ENCODE measurements around the gene MMP25. TPM values are rescaled to one million over a fixed set of nuclear protein-coding genes. Genes with fewer than 3 reads are reported as not detected.

MMP25 gene
- total and polyA plus RNA-seq, 9 of the 15 experiments (the other 6 are each of a cell fraction or from before 2014, with no cell fraction given), result 0.03 to 0.04 TPM; not detected in 7

DNA sequence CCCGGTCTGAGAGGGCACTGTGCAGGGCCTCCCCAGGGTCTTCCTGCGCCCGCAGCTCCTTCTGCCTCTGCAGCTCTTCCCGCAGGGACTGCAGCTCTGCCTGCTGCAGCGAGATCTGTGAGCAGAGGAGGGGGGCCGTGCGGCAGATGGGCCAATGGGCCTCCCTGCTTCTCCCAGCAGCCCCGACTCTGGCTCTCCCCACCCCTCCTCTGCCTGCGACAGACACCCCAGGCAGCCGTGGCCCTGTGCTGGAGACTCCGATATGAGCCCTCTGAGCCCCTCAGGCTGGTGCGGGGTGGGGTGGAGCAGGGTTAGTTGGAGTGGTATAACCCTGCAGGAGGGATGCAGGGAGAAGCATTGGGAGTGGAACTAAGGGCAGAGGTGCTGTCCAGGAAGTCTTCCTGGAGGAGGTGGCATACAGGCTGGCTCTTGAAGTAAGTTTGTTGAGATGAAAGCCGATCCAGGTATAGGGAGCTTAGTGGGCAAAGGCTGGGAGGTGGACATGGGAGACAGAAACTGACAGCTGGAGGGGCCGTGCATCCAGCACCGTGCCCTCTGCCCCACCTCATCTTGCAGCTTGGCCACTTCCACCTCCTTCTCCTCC lies 17.5 kb upstream of the MMP25 start (continued):
- TF ChIP-seq, protein P1, sequence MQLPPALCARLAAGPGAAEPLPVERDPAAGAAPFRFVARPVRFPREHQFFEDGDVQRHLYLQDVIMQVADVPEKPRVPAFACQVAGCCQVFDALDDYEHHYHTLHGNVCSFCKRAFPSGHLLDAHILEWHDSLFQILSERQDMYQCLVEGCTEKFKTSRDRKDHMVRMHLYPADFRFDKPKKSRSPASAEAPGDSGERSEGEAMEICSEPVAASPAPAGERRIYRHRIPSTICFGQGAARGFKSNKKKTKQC (CRISPR knock-in tag; IDR thresholded peaks at IDR 0.05), result no peak
- TF ChIP-seq ZFP36 (IDR thresholded peaks at IDR 0.05; ENCODE audit: low read depth, low read length, partially characterized antibody) (peak; percentile 99), HIVEP1 (CRISPR knock-in tag; IDR thresholded peaks at IDR 0.05) (no peak), ZNF41 (CRISPR knock-in tag; conservative IDR thresholded peaks at IDR 0.05) (no peak), TSHZ1 (CRISPR knock-in tag; IDR thresholded peaks at IDR 0.05) (no peak), NR4A1 (CRISPR knock-in tag; IDR thresholded peaks at IDR 0.05) (no peak), NR4A1 (tag; IDR thresholded peaks at IDR 0.05) (no peak), SRSF7 (optimal IDR thresholded peaks at IDR 0.05; ENCODE audit: low read depth, low read length) (no peak), SOX6 (IDR thresholded peaks at IDR 0.05) (no peak), BCOR (IDR thresholded peaks at IDR 0.05) (peak; percentile 96), NFXL1 (CRISPR knock-in tag; IDR thresholded peaks at IDR 0.05) (no peak), MAFK (IDR thresholded peaks at IDR 0.05; ENCODE audit: low read length) (no peak), HMG20B (CRISPR knock-in tag; IDR thresholded peaks at IDR 0.05) (no peak), ZC3H8 (IDR thresholded peaks at IDR 0.05) (no peak), MAX (CRISPR knock-in tag; IDR thresholded peaks at IDR 0.05) (no peak), IFI16 (CRISPR knock-in tag; IDR thresholded peaks at IDR 0.05) (no peak), CHD1 (IDR thresholded peaks at IDR 0.05; ENCODE audit: low read length) (no peak), ZNF449 (CRISPR knock-in tag; IDR thresholded peaks at IDR 0.05) (no peak), NFATC3 (IDR thresholded peaks at IDR 0.05) (no peak), YBX1 (IDR thresholded peaks at IDR 0.05) (no peak), STAT5B (CRISPR knock-in tag; IDR thresholded peaks at IDR 0.05) (no peak), MYC (IDR thresholded peaks at IDR 0.05; ENCODE audit: low read depth, low read length) (no peak), MYC (CRISPR knock-in tag; IDR thresholded peaks at IDR 0.05; ENCODE audit: borderline replicate concordance, low read depth) (no peak)
- TF ChIP-seq, protein P2, sequence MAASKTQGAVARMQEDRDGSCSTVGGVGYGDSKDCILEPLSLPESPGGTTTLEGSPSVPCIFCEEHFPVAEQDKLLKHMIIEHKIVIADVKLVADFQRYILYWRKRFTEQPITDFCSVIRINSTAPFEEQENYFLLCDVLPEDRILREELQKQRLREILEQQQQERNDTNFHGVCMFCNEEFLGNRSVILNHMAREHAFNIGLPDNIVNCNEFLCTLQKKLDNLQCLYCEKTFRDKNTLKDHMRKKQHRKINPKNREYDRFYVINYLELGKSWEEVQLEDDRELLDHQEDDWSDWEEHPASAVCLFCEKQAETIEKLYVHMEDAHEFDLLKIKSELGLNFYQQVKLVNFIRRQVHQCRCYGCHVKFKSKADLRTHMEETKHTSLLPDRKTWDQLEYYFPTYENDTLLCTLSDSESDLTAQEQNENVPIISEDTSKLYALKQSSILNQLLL (CRISPR knock-in tag; IDR thresholded peaks at IDR 0.05; ENCODE audit: borderline replicate concordance), result no peak

Data from K562 (cell line).